ENCODE data around the gene MTCH1. TPM values are rescaled to one million over a fixed set of nuclear protein-coding genes. Genes with fewer than 3 reads are reported as not detected.

Gene MTCH1
- total RNA-seq, 4 donors from 2014 or later: 111 to 172 (median 146) TPM

GRCh38 chr6:36961441-36962435 lies 24.3 kb downstream of the MTCH1 start:
- intact Hi-C loops (cut with DNase I; ENCODE audit: low total_unique reads): no loop called here
- DNase-seq: no peak
- H3K27me3 ChIP-seq: no peaks in the 10 kb centered on the region
- TF ChIP-seq POLR2A (IDR thresholded peaks at IDR 0.05) (no peak), CTCF (IDR thresholded peaks at IDR 0.05) (no peak)
- H3K4me3 ChIP-seq: no peak overlapping the region
- H3K27ac ChIP-seq: peak overlapping the region in 1 of 2 donors; percentile 59
- no peaks in the 10 kb centered on the region for H3K4me1 ChIP-seq
- no peaks in the 10 kb centered on the region for H3K36me3 ChIP-seq
- H3K9me3 ChIP-seq: no peaks in the 10 kb centered on the region

- H3K27me3 ChIP-seq: no peaks in the 10 kb centered on the region
- no peaks in the 10 kb centered on the region for H3K4me1 ChIP-seq
- intact Hi-C loops (cut with DNase I; ENCODE audit: low total_unique reads): no loop called here
- H3K36me3 ChIP-seq: no peaks in the 10 kb centered on the region
- DNase-seq: no peak
- no peak overlapping the region for H3K27ac ChIP-seq
- no peak for TF ChIP-seq CTCF (IDR thresholded peaks at IDR 0.05)
- no peak for TF ChIP-seq POLR2A (IDR thresholded peaks at IDR 0.05)
- H3K4me3 ChIP-seq: no peak overlapping the region
- no peaks in the 10 kb centered on the region for H3K9me3 ChIP-seq
Observed at GRCh38 chr6:36959555-36960250, 26.3 kb downstream of the MTCH1 start.

GRCh38 chr6:36958775-36959554 lies 27.0 kb downstream of the MTCH1 start:
- Histone ChIP-seq H3K4me3 (no peak overlapping the region), H3K27me3 (no peaks in the 10 kb centered on the region), H3K36me3 (no peaks in the 10 kb centered on the region), H3K9me3 (no peaks in the 10 kb centered on the region), H3K27ac (no peak overlapping the region), H3K4me1 (no peaks in the 10 kb centered on the region)
- TF ChIP-seq POLR2A (IDR thresholded peaks at IDR 0.05): no peak
- TF ChIP-seq CTCF (IDR thresholded peaks at IDR 0.05): no peak
- no peak for DNase-seq
- intact Hi-C loops (cut with DNase I; ENCODE audit: low total_unique reads): no loop called here

- Histone ChIP-seq H3K4me1 (no peaks in the 10 kb centered on the region), H3K4me3 (no peak overlapping the region), H3K27ac (no peak overlapping the region), H3K36me3 (no peaks in the 10 kb centered on the region), H3K27me3 (no peaks in the 10 kb centered on the region), H3K9me3 (no peaks in the 10 kb centered on the region)
- intact Hi-C loops (cut with DNase I; ENCODE audit: low total_unique reads): no loop called here
- no peak for TF ChIP-seq POLR2A (IDR thresholded peaks at IDR 0.05)
- TF ChIP-seq CTCF (IDR thresholded peaks at IDR 0.05): no peak
- no peak for DNase-seq
Observed at GRCh38 chr6:36957773-36958271, 28.2 kb downstream of the MTCH1 start.
